HepG2 (cell line): Measurements from ENCODE around the gene C5.

ENCODE experiments used
- EP300 ChIP-seq, 3 experiments: sonication (generic) in 1 of 3; formaldehyde crosslinking in 1 of 3; IDR thresholded peaks; 2 replicates each; pipeline versions ENCODE4 v1.5.1 to v1.6.1; 2011 to 2020; ENCODE audit warnings: low read depth in 2 of 3, low read length in 2 of 3, borderline replicate concordance in 1 of 3, improper control_type of control experiment in 1 of 3, mild to moderate bottlenecking in 1 of 3, missing genetic modification reagents in 1 of 3, moderate library complexity in 1 of 3
- HCFC1 ChIP-seq: fragments of 150-350 bp; IDR thresholded peaks from 2 replicates; pipeline ENCODE4 v1.6.1; 2014; ENCODE audit warnings: low read depth, low read length
- NFE2 ChIP-seq: sonication (generic); formaldehyde crosslinking; IDR thresholded peaks from 2 replicates; pipeline ENCODE4 v1.4.0; 2020; ENCODE audit warnings: missing genetic modification reagents
- SIN3B ChIP-seq: fragments of 150-350 bp; IDR thresholded peaks from 2 replicates; pipeline ENCODE4 v1.6.1; 2014; ENCODE audit warnings: low read length
- TAF1 ChIP-seq: sonication (generic); formaldehyde crosslinking; IDR thresholded peaks from 2 replicates; pipeline ENCODE4 v1.4.0; 2020; ENCODE audit warnings: missing genetic modification reagents
- ZNF230 ChIP-seq: sonication (generic); formaldehyde crosslinking; IDR thresholded peaks from 2 replicates; pipeline ENCODE4 v1.4.0; 2020; ENCODE audit warnings: mild to moderate bottlenecking, missing genetic modification reagents
- ZSCAN22 ChIP-seq: sonication (generic); formaldehyde crosslinking; IDR thresholded peaks from 2 replicates; pipeline ENCODE4 v1.4.0; 2020; ENCODE audit warnings: mild to moderate bottlenecking, missing genetic modification reagents
- TF ChIP-seq, protein P1 (sequence below): sonication (generic); formaldehyde crosslinking; IDR thresholded peaks from 2 replicates; pipeline ENCODE4 v1.5.1; 2020; ENCODE audit warnings: mild to moderate bottlenecking, missing genetic modification reagents, borderline replicate concordance
- TF ChIP-seq, protein P2 (sequence below): sonication (generic); formaldehyde crosslinking; IDR thresholded peaks from 2 replicates; pipeline ENCODE4 v1.4.0; 2020; ENCODE audit warnings: mild to moderate bottlenecking, missing genetic modification reagents, borderline replicate concordance
- TF ChIP-seq, protein P3 (sequence below): sonication (generic); formaldehyde crosslinking; IDR thresholded peaks from 2 replicates; pipeline ENCODE4 v1.5.0; 2020; ENCODE audit warnings: mild to moderate bottlenecking, missing genetic modification reagents, moderate library complexity

DNA sequence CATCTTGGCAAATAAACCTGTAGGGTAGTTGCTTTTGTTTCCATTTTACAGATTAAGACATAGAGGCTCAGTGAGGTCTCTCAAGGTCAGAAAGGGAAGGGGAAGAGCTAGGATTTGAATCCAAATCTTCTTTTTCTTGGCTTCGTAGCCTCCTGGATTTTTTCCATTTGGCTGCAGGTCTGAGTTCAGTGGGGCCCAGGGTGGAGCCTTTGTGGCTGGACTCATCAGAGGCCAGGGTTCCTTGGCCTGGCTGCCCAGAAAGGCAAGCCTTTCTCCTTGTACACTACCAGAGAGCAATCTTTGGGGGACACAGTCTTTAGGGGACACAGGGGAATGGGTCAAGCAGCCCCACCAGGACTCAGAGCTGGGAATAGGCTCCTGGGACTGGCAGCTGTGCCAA lies 112.9 kb downstream of the C5 start:
- TF ChIP-seq SIN3B, result no peak
- TF ChIP-seq, protein P1, sequence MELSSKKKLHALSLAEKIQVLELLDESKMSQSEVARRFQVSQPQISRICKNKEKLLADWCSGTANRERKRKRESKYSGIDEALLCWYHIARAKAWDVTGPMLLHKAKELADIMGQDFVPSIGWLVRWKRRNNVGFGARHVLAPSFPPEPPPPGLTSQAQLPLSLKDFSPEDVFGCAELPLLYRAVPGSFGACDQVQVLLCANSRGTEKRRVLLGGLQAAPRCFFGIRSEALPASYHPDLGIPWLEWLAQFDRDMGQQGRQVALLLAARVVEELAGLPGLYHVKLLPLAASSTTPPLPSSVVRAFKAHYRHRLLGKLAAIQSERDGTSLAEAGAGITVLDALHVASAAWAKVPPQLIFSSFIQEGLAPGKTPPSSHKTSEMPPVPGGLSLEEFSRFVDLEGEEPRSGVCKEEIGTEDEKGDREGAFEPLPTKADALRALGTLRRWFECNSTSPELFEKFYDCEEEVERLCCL, result no peak
- TF ChIP-seq HCFC1, result no peak
- TF ChIP-seq EP300 (IDR thresholded peaks at IDR 0.05; ENCODE audit: low read depth in 2 of 2, low read length in 2 of 2), result no peak
- no peak for TF ChIP-seq EP300 (CRISPR knock-in tag; IDR thresholded peaks at IDR 0.05; ENCODE audit: borderline replicate concordance)
- no peak for TF ChIP-seq NFE2 (CRISPR knock-in tag)
- no peak for TF ChIP-seq ZNF230 (CRISPR knock-in tag)
- no peak for TF ChIP-seq TAF1 (CRISPR knock-in tag)
- TF ChIP-seq ZSCAN22 (CRISPR knock-in tag), result no peak
- TF ChIP-seq, protein P2, sequence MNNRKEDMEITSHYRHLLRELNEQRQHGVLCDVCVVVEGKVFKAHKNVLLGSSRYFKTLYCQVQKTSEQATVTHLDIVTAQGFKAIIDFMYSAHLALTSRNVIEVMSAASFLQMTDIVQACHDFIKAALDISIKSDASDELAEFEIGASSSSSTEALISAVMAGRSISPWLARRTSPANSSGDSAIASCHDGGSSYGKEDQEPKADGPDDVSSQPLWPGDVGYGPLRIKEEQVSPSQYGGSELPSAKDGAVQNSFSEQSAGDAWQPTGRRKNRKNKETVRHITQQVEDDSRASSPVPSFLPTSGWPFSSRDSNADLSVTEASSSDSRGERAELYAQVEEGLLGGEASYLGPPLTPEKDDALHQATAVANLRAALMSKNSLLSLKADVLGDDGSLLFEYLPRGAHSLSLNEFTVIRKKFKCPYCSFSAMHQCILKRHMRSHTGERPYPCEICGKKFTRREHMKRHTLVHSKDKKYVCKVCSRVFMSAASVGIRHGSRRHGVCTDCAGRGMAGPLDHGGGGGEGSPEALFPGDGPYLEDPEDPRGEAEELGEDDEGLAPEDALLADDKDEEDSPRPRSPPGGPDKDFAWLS (CRISPR knock-in tag), result no peak
- TF ChIP-seq, protein P3, sequence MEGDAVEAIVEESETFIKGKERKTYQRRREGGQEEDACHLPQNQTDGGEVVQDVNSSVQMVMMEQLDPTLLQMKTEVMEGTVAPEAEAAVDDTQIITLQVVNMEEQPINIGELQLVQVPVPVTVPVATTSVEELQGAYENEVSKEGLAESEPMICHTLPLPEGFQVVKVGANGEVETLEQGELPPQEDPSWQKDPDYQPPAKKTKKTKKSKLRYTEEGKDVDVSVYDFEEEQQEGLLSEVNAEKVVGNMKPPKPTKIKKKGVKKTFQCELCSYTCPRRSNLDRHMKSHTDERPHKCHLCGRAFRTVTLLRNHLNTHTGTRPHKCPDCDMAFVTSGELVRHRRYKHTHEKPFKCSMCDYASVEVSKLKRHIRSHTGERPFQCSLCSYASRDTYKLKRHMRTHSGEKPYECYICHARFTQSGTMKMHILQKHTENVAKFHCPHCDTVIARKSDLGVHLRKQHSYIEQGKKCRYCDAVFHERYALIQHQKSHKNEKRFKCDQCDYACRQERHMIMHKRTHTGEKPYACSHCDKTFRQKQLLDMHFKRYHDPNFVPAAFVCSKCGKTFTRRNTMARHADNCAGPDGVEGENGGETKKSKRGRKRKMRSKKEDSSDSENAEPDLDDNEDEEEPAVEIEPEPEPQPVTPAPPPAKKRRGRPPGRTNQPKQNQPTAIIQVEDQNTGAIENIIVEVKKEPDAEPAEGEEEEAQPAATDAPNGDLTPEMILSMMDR (CRISPR knock-in tag), result no peak
